Tibial nerve (tissue), 4 donors: ENCODE measurements around the gene EPHA7. TPM values are rescaled to one million over a fixed set of nuclear protein-coding genes. Genes with fewer than 3 reads are reported as not detected.

Source experiments
- DNase-seq, 2 donors: peaks; one replicate each; pipeline ENCODE4 v3.0.0-alpha.2; 2019; ENCODE audit warnings: low spot score in 2 of 2
- H3K27ac ChIP-seq, 4 donors: fragments of 200-600 bp; sonication (generic) in 3 of 4; one replicate each; pipeline ENCODE4 v1.5.1; 2017 to 2019; ENCODE audit warnings: mild to moderate bottlenecking in 1 of 4
- H3K27me3 ChIP-seq, 2 donors: fragments of 200-600 bp; sonication (generic) in 1 of 2; one replicate each; pipeline versions ENCODE4 v1.5.1 to v1.6.0; 2017 to 2019
- H3K36me3 ChIP-seq, 3 donors: fragments of 200-600 bp; sonication (generic); one replicate each; pipeline ENCODE4 v1.5.1; 2018 to 2019
- H3K4me1 ChIP-seq, 4 donors: fragments of 200-600 bp; sonication (generic) in 3 of 4; one replicate each; pipeline ENCODE4 v1.5.1; 2017 to 2019
- H3K4me3 ChIP-seq, 4 donors: fragments of 200-600 bp; sonication (generic) in 3 of 4; one replicate each; pipeline ENCODE4 v1.5.1; 2017 to 2019; ENCODE audit warnings: mild to moderate bottlenecking in 1 of 4, moderate library complexity in 1 of 4
- H3K9me3 ChIP-seq, 4 donors: fragments of 200-600 bp; sonication (generic) in 3 of 4; one replicate each; pipeline ENCODE4 v1.5.1; 2017 to 2019
- EP300 ChIP-seq, 2 donors: sonication (generic); formaldehyde crosslinking; IDR thresholded peaks; one replicate each; pipeline ENCODE4 v1.6.1; 2017; ENCODE audit warnings: antibody characterized with exemption in 2 of 2, mild to moderate bottlenecking in 1 of 2
- POLR2A ChIP-seq, 2 donors: fragments of 450-650 bp; IDR thresholded peaks; one replicate each; pipeline ENCODE4 v1.6.1; 2017; ENCODE audit warnings: antibody characterized with exemption in 2 of 2, mild to moderate bottlenecking in 2 of 2, moderate library complexity in 2 of 2
- WGBS, 2 donors: methylation state at CpG; one replicate each; pipeline ENCODE4 v1.1.5; 2018; 5-methylcytosine and 5-hydroxymethylcytosine counted together
- total RNA-seq, 4 donors: library from RNA; depleted of rRNA; stranded (reverse); fragments of >200 nt; gene quantifications; one replicate each; pipeline ENCODE4 v1.1.0, GENCODE V29; 2016
- TF ChIP-seq, protein P1 (sequence below), 5 experiments: fragments of 200-600 bp in 3 of 5; fragments of 450-650 bp in 2 of 5; sonication (generic) in 3 of 5; IDR thresholded peaks; one replicate each; pipeline ENCODE4 v1.5.1; 2016 to 2019; ENCODE audit warnings: antibody characterized with exemption in 5 of 5, mild to moderate bottlenecking in 3 of 5, moderate library complexity in 2 of 5

The EPHA7 gene
- total RNA-seq, 4 donors from 2014 or later, result 0.60 to 2.0 (median 1.7) TPM

DNA sequence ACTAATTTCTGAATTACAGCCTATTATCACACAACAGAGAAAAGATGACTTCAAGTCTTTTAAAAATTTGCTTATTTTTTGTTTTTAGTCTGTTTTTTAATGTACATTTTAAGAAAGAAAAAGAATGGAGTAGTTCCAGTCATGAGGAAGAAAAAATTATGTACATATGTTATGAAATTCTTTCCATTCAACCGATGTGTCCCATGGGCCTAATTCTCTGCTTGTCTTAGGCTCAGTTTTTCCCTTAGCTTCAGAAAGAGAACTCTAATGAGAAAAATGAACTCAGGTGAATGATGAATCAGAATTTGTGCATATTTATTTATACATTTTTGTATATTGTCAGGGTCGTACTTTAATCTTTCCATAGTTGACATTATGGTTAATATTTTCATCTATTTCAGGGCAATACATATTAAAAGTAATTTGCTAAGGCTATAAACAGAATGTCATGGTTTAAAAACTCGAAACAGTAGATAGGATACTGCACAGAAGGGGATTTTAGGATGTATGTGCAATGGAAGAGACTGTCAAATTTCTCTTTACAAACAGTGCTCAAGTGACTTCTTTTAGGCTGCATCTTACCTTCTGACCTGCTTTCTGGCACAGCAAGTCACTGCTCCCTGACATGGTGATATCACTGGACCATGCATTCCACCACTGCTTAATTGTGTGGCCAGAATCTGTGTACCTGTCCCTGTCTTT lies 153.1 kb downstream of the EPHA7 start:
- WGBS, 2 donors, result 69% methylated on average over 3 of the region's 3 CpGs
- no peak for DNase-seq
- Histone ChIP-seq H3K27me3 (no peaks in the 10 kb centered on the region), H3K4me3 (no peak overlapping the region), H3K9me3 (no peaks in the 10 kb centered on the region), H3K4me1 (no peaks in the 10 kb centered on the region), H3K27ac (no peak overlapping the region), H3K36me3 (no peaks in the 10 kb centered on the region)
- no peak for TF ChIP-seq EP300 (IDR thresholded peaks at IDR 0.05)

DNA sequence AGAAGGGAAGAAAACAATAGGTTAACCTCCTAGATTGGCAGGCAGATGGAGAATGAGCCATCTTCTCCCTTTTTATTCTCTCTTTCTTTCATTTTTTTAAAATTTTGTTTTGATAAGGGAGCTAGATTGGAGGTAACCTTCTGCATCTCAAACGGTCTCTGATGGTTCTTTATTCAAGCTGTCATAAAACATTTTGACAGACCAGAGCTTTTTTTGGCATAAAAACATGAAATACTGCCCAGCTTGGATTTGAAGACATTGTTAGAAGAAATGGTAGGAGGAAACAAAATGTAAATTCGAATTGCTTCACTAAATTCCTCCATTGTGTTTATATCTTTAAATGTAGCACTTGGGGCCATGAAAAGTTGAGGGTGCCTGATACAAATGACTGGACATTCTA lies 158.5 kb downstream of the EPHA7 start:
- 25 to 28% methylated on average over 2 of the region's 2 CpGs for WGBS, 2 donors
- H3K9me3 ChIP-seq, result no peaks in the 10 kb centered on the region
- no peak for DNase-seq
- H3K4me3 ChIP-seq, result no peak overlapping the region
- H3K27me3 ChIP-seq, result no peaks in the 10 kb centered on the region
- H3K4me1 ChIP-seq, result no peaks in the 10 kb centered on the region
- H3K36me3 ChIP-seq, result no peaks in the 10 kb centered on the region
- TF ChIP-seq, protein P1, sequence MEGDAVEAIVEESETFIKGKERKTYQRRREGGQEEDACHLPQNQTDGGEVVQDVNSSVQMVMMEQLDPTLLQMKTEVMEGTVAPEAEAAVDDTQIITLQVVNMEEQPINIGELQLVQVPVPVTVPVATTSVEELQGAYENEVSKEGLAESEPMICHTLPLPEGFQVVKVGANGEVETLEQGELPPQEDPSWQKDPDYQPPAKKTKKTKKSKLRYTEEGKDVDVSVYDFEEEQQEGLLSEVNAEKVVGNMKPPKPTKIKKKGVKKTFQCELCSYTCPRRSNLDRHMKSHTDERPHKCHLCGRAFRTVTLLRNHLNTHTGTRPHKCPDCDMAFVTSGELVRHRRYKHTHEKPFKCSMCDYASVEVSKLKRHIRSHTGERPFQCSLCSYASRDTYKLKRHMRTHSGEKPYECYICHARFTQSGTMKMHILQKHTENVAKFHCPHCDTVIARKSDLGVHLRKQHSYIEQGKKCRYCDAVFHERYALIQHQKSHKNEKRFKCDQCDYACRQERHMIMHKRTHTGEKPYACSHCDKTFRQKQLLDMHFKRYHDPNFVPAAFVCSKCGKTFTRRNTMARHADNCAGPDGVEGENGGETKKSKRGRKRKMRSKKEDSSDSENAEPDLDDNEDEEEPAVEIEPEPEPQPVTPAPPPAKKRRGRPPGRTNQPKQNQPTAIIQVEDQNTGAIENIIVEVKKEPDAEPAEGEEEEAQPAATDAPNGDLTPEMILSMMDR (IDR thresholded peaks at IDR 0.05), result no peak
- TF ChIP-seq EP300 (IDR thresholded peaks at IDR 0.05) (no peak), POLR2A (IDR thresholded peaks at IDR 0.05) (no peak)
- no peak overlapping the region for H3K27ac ChIP-seq

DNA sequence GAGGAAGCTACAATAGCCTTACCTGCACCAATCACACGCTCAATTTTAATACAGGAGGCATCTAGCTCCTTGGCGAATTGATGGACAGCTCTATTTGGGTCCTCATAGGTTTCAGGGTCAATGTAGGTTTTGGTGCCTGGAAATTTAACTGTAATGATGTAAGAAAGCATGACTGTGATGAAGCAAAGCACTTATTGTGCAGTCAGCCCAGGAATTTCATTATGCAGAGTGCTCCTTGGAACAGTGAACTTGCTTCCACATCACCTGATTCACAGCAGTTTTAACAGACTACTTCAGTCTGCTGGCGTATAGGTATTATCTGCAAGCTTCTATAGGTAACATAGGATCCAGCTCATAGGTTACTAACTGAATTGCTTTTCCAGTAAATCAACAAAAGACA lies 160.0 kb downstream of the EPHA7 start:
- WGBS, 2 donors, result 89 to 93% methylated on average over 3 of the region's 3 CpGs
- H3K27ac ChIP-seq, result no peak overlapping the region
- TF ChIP-seq POLR2A (IDR thresholded peaks at IDR 0.05) (no peak), EP300 (IDR thresholded peaks at IDR 0.05) (no peak)
- TF ChIP-seq, protein P1 (IDR thresholded peaks at IDR 0.05), result no peak
- H3K36me3 ChIP-seq, result no peaks in the 10 kb centered on the region
- no peaks in the 10 kb centered on the region for H3K27me3 ChIP-seq
- H3K4me3 ChIP-seq, result no peak overlapping the region
- DNase-seq, result no peak
- no peaks in the 10 kb centered on the region for H3K9me3 ChIP-seq
- H3K4me1 ChIP-seq, result no peaks in the 10 kb centered on the region

DNA sequence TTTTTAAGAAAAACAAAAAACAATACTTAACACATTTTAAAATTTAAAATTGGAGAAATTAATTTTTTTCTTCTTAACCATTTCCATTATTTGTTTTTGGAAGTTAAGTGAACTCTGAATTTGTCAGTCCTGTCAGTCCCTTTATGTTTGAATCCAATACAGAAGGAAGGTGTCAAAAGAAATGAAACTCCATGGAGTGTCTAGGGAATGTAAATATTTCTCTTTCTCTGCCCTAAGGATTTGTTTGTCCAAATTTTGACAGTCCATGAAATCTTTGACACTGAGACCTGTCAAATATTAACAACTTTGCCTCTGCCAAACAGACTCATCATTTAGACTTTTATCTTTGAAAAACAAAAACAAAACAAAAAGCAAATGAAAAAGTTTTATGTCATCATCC lies 166.4 kb downstream of the EPHA7 start:
- H3K27me3 ChIP-seq, result no peaks in the 10 kb centered on the region

DNA sequence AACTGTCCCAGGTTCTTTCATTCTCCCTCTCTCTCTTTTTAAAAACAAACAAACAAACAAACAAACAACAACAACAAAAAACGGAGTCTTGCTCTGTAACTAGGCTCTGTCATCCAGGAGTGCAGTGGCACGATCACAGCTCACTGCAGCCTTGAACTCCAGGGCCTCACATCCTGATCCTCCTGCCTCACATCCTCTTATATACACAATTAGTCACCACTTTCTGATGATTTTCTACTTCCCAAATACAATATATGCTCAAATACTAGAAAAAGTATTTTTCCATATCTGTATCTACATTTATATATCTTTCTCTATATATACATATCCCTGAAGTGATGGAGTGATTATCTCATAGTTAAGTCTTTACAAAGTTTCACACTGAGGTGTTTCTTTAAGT lies 170.7 kb downstream of the EPHA7 start:
- DNase-seq, result no peak
- 64 to 65% methylated on average over 2 of the region's 2 CpGs for WGBS, 2 donors
- Histone ChIP-seq H3K9me3 (no peaks in the 10 kb centered on the region), H3K36me3 (no peaks in the 10 kb centered on the region), H3K4me1 (no peaks in the 10 kb centered on the region), H3K27me3 (no peaks in the 10 kb centered on the region), H3K27ac (no peak overlapping the region), H3K4me3 (no peak overlapping the region)
- no peak for TF ChIP-seq POLR2A (IDR thresholded peaks at IDR 0.05)

More for the DNA sequence above, 166.4 kb downstream of the EPHA7 start:
- H3K9me3 ChIP-seq, result no peaks in the 10 kb centered on the region
- no peak overlapping the region for H3K4me3 ChIP-seq
- no peak overlapping the region for H3K27ac ChIP-seq
- no peaks in the 10 kb centered on the region for H3K4me1 ChIP-seq
- H3K36me3 ChIP-seq, result no peaks in the 10 kb centered on the region
- TF ChIP-seq, protein P1 (IDR thresholded peaks at IDR 0.05), result no peak
- TF ChIP-seq POLR2A (IDR thresholded peaks at IDR 0.05) (no peak), EP300 (IDR thresholded peaks at IDR 0.05) (no peak)
- DNase-seq, result no peak

DNA sequence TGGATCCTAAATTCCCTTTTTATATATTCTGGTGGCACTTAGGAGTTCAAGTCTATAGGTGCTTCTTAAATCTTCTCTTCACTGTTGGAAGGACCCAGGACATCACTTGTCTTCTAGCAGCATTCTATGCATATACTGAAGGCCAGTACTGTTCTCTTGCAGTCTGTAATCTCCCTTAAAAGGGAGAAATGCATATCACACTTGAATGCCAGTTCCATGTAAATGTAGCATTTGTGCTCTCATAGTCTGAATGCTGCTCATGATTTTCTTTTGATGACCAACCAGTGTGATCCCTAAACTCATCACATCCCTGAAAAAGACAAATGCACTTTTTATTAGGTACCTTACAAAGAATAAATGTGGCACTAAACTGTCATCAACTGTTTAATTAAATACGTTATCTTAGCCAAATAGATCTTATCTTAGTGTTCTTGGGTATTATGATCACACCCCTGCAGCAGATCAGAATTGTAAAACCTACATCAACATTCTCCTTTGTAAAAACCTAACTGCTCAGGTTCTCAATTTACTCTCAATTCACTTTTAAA lies 176.1 kb downstream of the EPHA7 start:
- no peaks in the 10 kb centered on the region for H3K36me3 ChIP-seq
- H3K27me3 ChIP-seq, result no peaks in the 10 kb centered on the region
- H3K4me3 ChIP-seq, result no peak overlapping the region
- no peak overlapping the region for H3K27ac ChIP-seq
- TF ChIP-seq POLR2A (IDR thresholded peaks at IDR 0.05) (no peak), EP300 (IDR thresholded peaks at IDR 0.05) (no peak)
- TF ChIP-seq, protein P1 (IDR thresholded peaks at IDR 0.05), result no peak
- no peak for DNase-seq
- H3K9me3 ChIP-seq, result no peaks in the 10 kb centered on the region
- 70 to 75% methylated on average over 1 of the region's 1 CpG for WGBS, 2 donors
- peaks cover 0 to 5% (median 0%) of the 10 kb centered on the region in 4 donors for H3K4me1 ChIP-seq
